ENCODE results near the gene CNIH3.
"Not testable (repeated sequence)": the region's sequence is repeated elsewhere in the genome, so short reads cannot be mapped to it uniquely, and the experiment has no call there.

CNIH3 gene

DNA sequence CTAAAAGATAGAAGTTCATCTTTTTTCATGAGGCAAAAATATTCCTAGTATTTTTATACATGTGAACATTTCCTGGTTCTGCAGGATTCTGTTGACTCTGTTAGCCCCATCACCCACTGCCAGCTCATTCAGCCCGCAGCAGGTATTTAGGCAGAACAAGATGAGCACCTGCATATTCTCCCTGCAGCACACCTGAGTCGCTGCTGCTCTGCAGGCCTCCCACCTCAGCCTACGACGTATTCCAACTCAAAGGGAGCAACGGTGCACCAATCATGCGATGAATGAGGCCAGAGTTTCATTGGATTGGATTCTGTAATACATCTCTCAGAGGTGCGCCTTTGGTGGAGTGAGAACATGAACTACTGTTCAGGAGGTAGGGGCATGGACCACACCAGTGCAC, 87.6 kb downstream of the CNIH3 start:
- Histone ChIP-seq H3K4me3 (no peak overlapping the region), H3K9me3 (ENCODE audit: low read depth, low read length) (no peaks in the 10 kb centered on the region), H3K27ac (no peak overlapping the region), H3K9ac (ENCODE audit: insufficient read length) (no peak overlapping the region), H3K36me3 (ENCODE audit: insufficient read depth, low read length) (no peaks in the 10 kb centered on the region)
- TF ChIP-seq EZH2 (IDR thresholded peaks at IDR 0.05) (no peak), FOXP2 (optimal IDR thresholded peaks at IDR 0.05; ENCODE audit: control extremely low read depth, extremely low read length, insufficient read depth) (no peak), POLR2AphosphoS5 (IDR thresholded peaks at IDR 0.05; ENCODE audit: borderline replicate concordance, low read depth, low read length) (no peak)
- DNase-seq (ENCODE audit: low read depth, low spot score) = no peak

- H3K4me3 ChIP-seq = no peak overlapping the region
- H3K9ac ChIP-seq (ENCODE audit: insufficient read length) = no peak overlapping the region
- no peaks in the 10 kb centered on the region for H3K36me3 ChIP-seq (ENCODE audit: insufficient read depth, low read length)
- H3K27ac ChIP-seq = no peak overlapping the region
- DNase-seq (ENCODE audit: low read depth, low spot score) = no peak
- TF ChIP-seq FOXP2 (optimal IDR thresholded peaks at IDR 0.05; ENCODE audit: control extremely low read depth, extremely low read length, insufficient read depth) (no peak), EZH2 (IDR thresholded peaks at IDR 0.05) (no peak), POLR2AphosphoS5 (IDR thresholded peaks at IDR 0.05; ENCODE audit: borderline replicate concordance, low read depth, low read length) (no peak)
- no peaks in the 10 kb centered on the region for H3K9me3 ChIP-seq (ENCODE audit: low read depth, low read length)
Measured at GRCh38 chr1:224704107-224704735, 88.1 kb downstream of the CNIH3 start.

GRCh38 chr1:224705578-224705977, 89.5 kb downstream of the CNIH3 start:
- no peak for DNase-seq (ENCODE audit: low read depth, low spot score)
- no peak overlapping the region for H3K9ac ChIP-seq (ENCODE audit: insufficient read length)
- no peaks in the 10 kb centered on the region for H3K9me3 ChIP-seq (ENCODE audit: low read depth, low read length)
- no peak overlapping the region for H3K4me3 ChIP-seq
- no peak overlapping the region for H3K27ac ChIP-seq
- H3K36me3 ChIP-seq (ENCODE audit: insufficient read depth, low read length) = no peaks in the 10 kb centered on the region
- TF ChIP-seq EZH2 (IDR thresholded peaks at IDR 0.05) (no peak), FOXP2 (optimal IDR thresholded peaks at IDR 0.05; ENCODE audit: control extremely low read depth, extremely low read length, insufficient read depth) (no peak)

DNA sequence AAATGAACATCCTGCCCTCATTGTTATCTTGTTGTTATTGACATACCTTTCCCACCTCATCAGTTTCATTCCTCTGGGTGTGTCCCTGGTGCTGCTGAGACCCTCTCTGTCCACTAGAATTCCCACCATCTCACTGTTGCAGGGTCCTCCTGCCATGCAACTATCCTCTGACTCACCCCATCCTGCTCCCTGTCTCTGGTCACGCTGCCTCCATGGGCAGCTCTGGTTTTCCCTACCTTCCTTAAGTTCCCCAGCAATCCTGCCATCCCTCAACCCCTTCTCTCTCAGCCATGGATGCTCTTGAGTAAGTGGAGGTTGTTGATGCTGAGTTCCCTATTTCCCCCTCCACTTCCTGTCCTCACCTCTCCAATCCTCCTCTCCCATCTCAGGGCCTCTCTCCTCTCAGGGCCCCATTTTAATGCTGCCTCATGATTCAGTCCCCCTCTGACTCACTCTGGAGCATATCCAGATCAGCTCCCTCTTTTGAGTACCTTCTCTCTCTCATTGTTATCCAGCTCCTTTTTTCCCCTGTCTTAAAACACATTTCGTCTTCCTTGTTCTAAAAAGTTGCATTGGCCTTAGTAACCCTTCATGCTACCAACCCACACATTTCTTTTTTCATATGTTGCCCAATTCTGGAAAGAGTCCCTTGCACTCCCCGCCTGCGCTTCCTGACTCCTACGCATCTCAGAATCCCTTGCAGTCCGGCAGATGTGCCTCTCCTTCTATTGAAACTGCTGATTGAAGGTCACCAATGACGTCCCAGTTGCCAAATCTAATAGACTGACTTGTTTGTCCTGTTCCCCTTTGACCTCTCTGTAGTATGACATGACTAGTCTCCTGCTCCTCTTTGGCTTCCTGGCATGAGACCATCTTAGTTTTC, 92.0 kb downstream of the CNIH3 start:
- TF ChIP-seq FOXP2 (optimal IDR thresholded peaks at IDR 0.05; ENCODE audit: control extremely low read depth, extremely low read length, insufficient read depth) = no peak
- Histone ChIP-seq H3K9me3 (ENCODE audit: low read depth, low read length) (no peaks in the 10 kb centered on the region), H3K36me3 (ENCODE audit: insufficient read depth, low read length) (no peaks in the 10 kb centered on the region), H3K9ac (ENCODE audit: insufficient read length) (no peak overlapping the region), H3K4me3 (no peak overlapping the region), H3K27ac (no peak overlapping the region)
- DNase-seq (ENCODE audit: low read depth, low spot score) = no peak

- Histone ChIP-seq H3K4me3 (no peak overlapping the region), H3K9ac (ENCODE audit: insufficient read length) (no peak overlapping the region), H3K36me3 (ENCODE audit: insufficient read depth, low read length) (no peaks in the 10 kb centered on the region), H3K27ac (no peak overlapping the region), H3K9me3 (ENCODE audit: low read depth, low read length) (no peaks in the 10 kb centered on the region)
- TF ChIP-seq POLR2AphosphoS5 (IDR thresholded peaks at IDR 0.05; ENCODE audit: borderline replicate concordance, low read depth, low read length) (no peak), EZH2 (IDR thresholded peaks at IDR 0.05) (no peak)
- DNase-seq (ENCODE audit: low read depth, low spot score) = no peak
Measured at GRCh38 chr1:224710196-224710595, 94.1 kb downstream of the CNIH3 start.

GRCh38 chr1:224711231-224711756, 95.2 kb downstream of the CNIH3 start:
- H3K4me3 ChIP-seq; H3K9ac ChIP-seq (ENCODE audit: insufficient read length); DNase-seq (ENCODE audit: low read depth, low spot score); H3K27ac ChIP-seq; H3K9me3 ChIP-seq (ENCODE audit: low read depth, low read length); H3K36me3 ChIP-seq (ENCODE audit: insufficient read depth, low read length): not testable (repeated sequence)

- TF ChIP-seq POLR2AphosphoS5 (IDR thresholded peaks at IDR 0.05; ENCODE audit: borderline replicate concordance, low read depth, low read length) (no peak), EZH2 (IDR thresholded peaks at IDR 0.05) (no peak), FOXP2 (optimal IDR thresholded peaks at IDR 0.05; ENCODE audit: control extremely low read depth, extremely low read length, insufficient read depth) (no peak)
- no peak overlapping the region for H3K9ac ChIP-seq (ENCODE audit: insufficient read length)
Measured at GRCh38 chr1:224711876-224712275, 95.8 kb downstream of the CNIH3 start.

GRCh38 chr1:224713228-224713627, 97.1 kb downstream of the CNIH3 start:
- DNase-seq (ENCODE audit: low read depth, low spot score) = no peak
- Histone ChIP-seq H3K9me3 (ENCODE audit: low read depth, low read length) (no peaks in the 10 kb centered on the region), H3K36me3 (ENCODE audit: insufficient read depth, low read length) (no peaks in the 10 kb centered on the region), H3K9ac (ENCODE audit: insufficient read length) (no peak overlapping the region), H3K4me3 (no peak overlapping the region), H3K27ac (no peak overlapping the region)
- TF ChIP-seq EZH2 (IDR thresholded peaks at IDR 0.05) (no peak), FOXP2 (optimal IDR thresholded peaks at IDR 0.05; ENCODE audit: control extremely low read depth, extremely low read length, insufficient read depth) (no peak), POLR2AphosphoS5 (IDR thresholded peaks at IDR 0.05; ENCODE audit: borderline replicate concordance, low read depth, low read length) (no peak)

More at GRCh38 chr1:224711876-224712275, 95.8 kb downstream of the CNIH3 start:
- H3K9me3 ChIP-seq (ENCODE audit: low read depth, low read length) = no peaks in the 10 kb centered on the region
- H3K4me3 ChIP-seq = no peak overlapping the region
- H3K36me3 ChIP-seq (ENCODE audit: insufficient read depth, low read length) = no peaks in the 10 kb centered on the region
- no peak overlapping the region for H3K27ac ChIP-seq
- no peak for DNase-seq (ENCODE audit: low read depth, low spot score)

DNA sequence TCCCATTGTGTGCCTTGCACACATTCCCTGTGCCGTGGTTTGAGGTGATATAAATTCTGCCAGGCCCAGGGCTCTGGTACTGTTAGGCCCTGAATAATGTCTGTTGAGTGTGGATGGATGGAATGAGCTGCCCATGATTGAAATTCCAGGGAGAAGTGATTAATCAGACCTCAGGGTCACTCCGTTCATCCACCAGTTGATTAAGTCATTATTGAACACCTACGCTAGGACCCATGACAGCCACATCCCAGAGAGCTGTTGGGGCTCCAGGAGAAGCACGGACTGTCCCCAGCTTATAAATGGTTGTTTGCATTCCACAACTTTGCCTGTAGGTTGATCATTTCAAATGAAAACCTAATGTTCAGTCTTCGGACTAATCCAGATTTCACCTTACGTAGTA, 98.4 kb downstream of the CNIH3 start:
- TF ChIP-seq POLR2AphosphoS5 (IDR thresholded peaks at IDR 0.05; ENCODE audit: borderline replicate concordance, low read depth, low read length) (no peak), EZH2 (IDR thresholded peaks at IDR 0.05) (no peak), FOXP2 (optimal IDR thresholded peaks at IDR 0.05; ENCODE audit: control extremely low read depth, extremely low read length, insufficient read depth) (no peak)
- H3K27ac ChIP-seq = no peak overlapping the region
- no peak overlapping the region for H3K9ac ChIP-seq (ENCODE audit: insufficient read length)
- H3K4me3 ChIP-seq = no peak overlapping the region
- H3K9me3 ChIP-seq (ENCODE audit: low read depth, low read length) = no peaks in the 10 kb centered on the region
- no peak for DNase-seq (ENCODE audit: low read depth, low spot score)
- H3K36me3 ChIP-seq (ENCODE audit: insufficient read depth, low read length) = no peaks in the 10 kb centered on the region

Data from SK-N-MC (cell line).